Measurements from ENCODE around the gene PTCH1. TPM values are rescaled to one million over a fixed set of nuclear protein-coding genes. Genes with fewer than 3 reads are reported as not detected.

The PTCH1 gene
- polyA plus RNA-seq, 3 donors: not detected

DNA sequence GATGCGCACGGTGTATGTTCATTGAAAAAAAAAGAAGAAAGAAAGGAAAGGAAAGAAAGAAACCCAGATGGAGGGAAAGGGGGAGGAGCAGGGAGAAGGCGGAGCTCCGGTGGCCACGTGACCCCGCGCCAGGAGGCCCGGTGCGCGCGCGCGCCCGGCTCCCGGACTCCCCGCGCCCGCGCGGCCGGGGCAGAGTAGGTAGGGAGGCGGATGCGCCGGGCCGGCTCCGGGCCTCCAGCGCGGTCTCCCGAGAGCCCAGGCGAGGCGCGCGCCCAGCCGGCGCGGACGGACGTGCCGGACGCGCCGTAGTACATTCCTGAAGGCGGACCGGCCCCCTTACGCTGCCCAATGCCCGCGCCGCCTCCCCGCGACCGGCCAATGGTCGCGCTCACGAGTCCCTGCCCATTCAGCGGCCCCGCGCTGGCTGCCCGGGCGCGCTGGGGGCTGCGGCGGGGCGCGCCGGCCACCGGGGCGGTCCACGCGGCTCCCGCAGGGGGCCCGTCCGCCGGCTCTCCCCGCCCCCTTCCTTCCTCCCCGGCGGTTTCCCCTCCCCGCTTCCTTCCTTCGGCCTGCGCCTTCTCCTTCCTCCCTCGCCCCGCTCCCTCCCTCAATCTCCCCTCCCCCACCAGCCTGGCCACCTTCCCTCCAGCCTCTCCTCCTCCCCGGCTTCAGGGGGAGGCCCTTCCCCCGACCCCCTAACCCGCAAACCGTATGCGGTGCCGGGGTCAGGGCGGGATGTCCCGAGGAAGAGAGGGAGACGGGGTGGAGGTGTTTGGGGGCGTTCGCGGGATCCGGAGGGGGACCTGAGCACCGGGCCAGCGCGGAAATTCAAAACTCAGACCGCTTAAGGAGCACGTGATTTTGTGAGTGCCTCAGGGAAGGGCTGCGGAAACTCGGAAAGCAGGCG lies 5.8 kb downstream of the PTCH1 start:
- peaks cover 44% of the 10 kb centered on the region for H3K4me1 Mint-ChIP-seq
- H3K4me3 ChIP-seq (replicated peaks in 1 of 3; ENCODE audit: low read depth in 2 of 3, low read length in 3 of 3): peak overlapping the region; percentile 26 to 83 (median 42)
- H2AFZ ChIP-seq (ENCODE audit: insufficient read depth, low read depth, low read length, poor library complexity, severe bottlenecking): peak overlapping the region; percentile 70
- intact Hi-C loops (cut with micrococcal nuclease): no loop called here
- H3K4me3 Mint-ChIP-seq: peak overlapping the region; percentile 90 to 100
- peak overlapping the region; percentile 93 for H3K4me2 ChIP-seq (replicated peaks; ENCODE audit: extremely low read depth, low read length, poor library complexity, severe bottlenecking)
- TF ChIP-seq, protein P1, sequence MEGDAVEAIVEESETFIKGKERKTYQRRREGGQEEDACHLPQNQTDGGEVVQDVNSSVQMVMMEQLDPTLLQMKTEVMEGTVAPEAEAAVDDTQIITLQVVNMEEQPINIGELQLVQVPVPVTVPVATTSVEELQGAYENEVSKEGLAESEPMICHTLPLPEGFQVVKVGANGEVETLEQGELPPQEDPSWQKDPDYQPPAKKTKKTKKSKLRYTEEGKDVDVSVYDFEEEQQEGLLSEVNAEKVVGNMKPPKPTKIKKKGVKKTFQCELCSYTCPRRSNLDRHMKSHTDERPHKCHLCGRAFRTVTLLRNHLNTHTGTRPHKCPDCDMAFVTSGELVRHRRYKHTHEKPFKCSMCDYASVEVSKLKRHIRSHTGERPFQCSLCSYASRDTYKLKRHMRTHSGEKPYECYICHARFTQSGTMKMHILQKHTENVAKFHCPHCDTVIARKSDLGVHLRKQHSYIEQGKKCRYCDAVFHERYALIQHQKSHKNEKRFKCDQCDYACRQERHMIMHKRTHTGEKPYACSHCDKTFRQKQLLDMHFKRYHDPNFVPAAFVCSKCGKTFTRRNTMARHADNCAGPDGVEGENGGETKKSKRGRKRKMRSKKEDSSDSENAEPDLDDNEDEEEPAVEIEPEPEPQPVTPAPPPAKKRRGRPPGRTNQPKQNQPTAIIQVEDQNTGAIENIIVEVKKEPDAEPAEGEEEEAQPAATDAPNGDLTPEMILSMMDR (IDR thresholded peaks at IDR 0.05): no peak
- no peaks in the 10 kb centered on the region for H3K79me2 ChIP-seq (ENCODE audit: insufficient read depth, low read length)
- peaks cover 79 to 89% of the 10 kb centered on the region in 2 donors for H3K27me3 ChIP-seq (ENCODE audit: control insufficient read depth in 2 of 2, insufficient read depth in 2 of 2, low read length in 2 of 2)
- H3K9me3 Mint-ChIP-seq: peaks cover 4 to 62% (median 47%) of the 10 kb centered on the region in 7 donors
- peak overlapping the region; percentile 21 for H3K9ac ChIP-seq (ENCODE audit: insufficient read depth, low read length, poor library complexity, severe bottlenecking)
- peak overlapping the region in 1 of 7 donors; percentile 23 for H3K27ac Mint-ChIP-seq
- H3K27me3 Mint-ChIP-seq (ENCODE audit: low read depth in 3 of 3): peaks cover 85 to 94% (median 90%) of the 10 kb centered on the region in 3 donors
- no peaks in the 10 kb centered on the region for H4K20me1 ChIP-seq (ENCODE audit: insufficient read depth, low read length)
- peak in 2 of 3 donors; percentile 28 to 42 for DNase-seq
- peaks cover 20 to 24% of the 10 kb centered on the region in 2 donors for H3K36me3 Mint-ChIP-seq
- H3K36me3 ChIP-seq (replicated peaks in 1 of 2; ENCODE audit: control insufficient read depth in 1 of 2, insufficient read depth in 2 of 2, low read length in 2 of 2): no peaks in the 10 kb centered on the region
- H3K4me1 ChIP-seq (ENCODE audit: control insufficient read depth in 1 of 2, insufficient read depth in 2 of 2, low read length in 2 of 2): peaks cover 47% of the 10 kb centered on the region in 2 donors
- no peak overlapping the region for H3K27ac ChIP-seq (ENCODE audit: low read depth in 1 of 2, low read length in 2 of 2)
- peaks cover 22 to 76% of the 10 kb centered on the region in 2 donors for H3K9me3 ChIP-seq (replicated peaks in 1 of 2; ENCODE audit: control insufficient read depth in 1 of 2, insufficient read depth in 1 of 2, low read length in 2 of 2)
- under 1% methylated on average over 89 of the region's 102 CpGs for WGBS (ENCODE audit: insufficient coverage)

DNA sequence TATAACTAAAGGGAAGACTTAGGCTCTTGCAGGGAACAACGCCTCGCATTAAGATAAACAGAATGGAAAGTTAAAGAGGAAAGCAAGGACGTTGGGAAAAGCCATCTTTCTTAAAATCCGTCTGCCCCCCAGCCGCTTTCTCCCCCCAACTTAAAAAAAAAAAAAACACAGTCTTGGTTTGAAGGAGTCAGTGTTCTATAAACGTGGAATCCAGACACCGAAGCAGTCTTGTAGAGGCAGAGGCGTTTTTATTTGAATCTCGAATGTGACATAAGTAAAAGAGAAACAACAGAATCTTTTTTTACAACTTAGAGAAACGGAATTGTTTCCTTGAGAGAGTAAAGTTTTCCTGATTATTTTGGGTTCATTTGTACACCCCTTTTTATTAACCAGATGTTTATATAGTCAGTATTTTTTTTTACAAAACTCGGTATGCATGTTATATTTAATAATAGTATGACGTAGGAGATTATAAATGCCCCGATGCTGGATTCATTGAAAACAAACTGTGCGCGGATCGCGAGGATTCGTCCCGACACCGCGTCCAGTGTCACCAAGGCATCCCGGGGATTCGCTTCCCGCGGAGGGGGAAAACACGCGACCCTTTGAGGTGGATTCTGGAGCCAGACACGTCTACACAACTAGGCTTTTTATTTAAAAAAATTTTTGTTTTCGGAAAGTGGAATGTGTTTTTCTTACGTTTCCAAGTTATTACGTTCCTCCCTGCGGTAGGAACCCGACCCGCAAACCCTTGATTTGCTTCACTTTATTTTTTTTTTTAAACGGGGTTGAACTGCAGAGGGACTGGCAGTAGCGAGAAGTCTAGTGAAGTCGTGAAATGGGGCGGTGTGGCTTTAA lies 6.7 kb downstream of the PTCH1 start:
- no peaks in the 10 kb centered on the region for H3K79me2 ChIP-seq (ENCODE audit: insufficient read depth, low read length)

More for the DNA sequence above, 6.7 kb downstream of the PTCH1 start:
- no peak for DNase-seq
- Mint-ChIP-seq H3K9me3 (peaks cover 4 to 59% (median 48%) of the 10 kb centered on the region in 7 donors), H3K4me3 (peak overlapping the region; percentile 90 to 100), H3K27me3 (ENCODE audit: low read depth in 3 of 3) (peaks cover 84 to 92% (median 87%) of the 10 kb centered on the region in 3 donors), H3K4me1 (peaks cover 44% of the 10 kb centered on the region), H3K36me3 (peaks cover 22 to 24% of the 10 kb centered on the region in 2 donors), H3K27ac (no peak overlapping the region)
- Histone ChIP-seq H3K27me3 (ENCODE audit: control insufficient read depth in 2 of 2, insufficient read depth in 2 of 2, low read length in 2 of 2) (peaks cover 78 to 86% of the 10 kb centered on the region in 2 donors), H3K27ac (ENCODE audit: low read depth in 1 of 2, low read length in 2 of 2) (no peak overlapping the region), H3K4me3 (replicated peaks in 1 of 3; ENCODE audit: low read depth in 2 of 3, low read length in 3 of 3) (peak overlapping the region; percentile 26 to 83 (median 42)), H3K9ac (ENCODE audit: insufficient read depth, low read length, poor library complexity, severe bottlenecking) (peak overlapping the region; percentile 21), H3K36me3 (replicated peaks in 1 of 2; ENCODE audit: control insufficient read depth in 1 of 2, insufficient read depth in 2 of 2, low read length in 2 of 2) (no peaks in the 10 kb centered on the region), H3K4me2 (replicated peaks; ENCODE audit: extremely low read depth, low read length, poor library complexity, severe bottlenecking) (peak overlapping the region; percentile 93), H2AFZ (ENCODE audit: insufficient read depth, low read depth, low read length, poor library complexity, severe bottlenecking) (peak overlapping the region; percentile 70), H3K9me3 (replicated peaks in 1 of 2; ENCODE audit: control insufficient read depth in 1 of 2, insufficient read depth in 1 of 2, low read length in 2 of 2) (peaks cover 22 to 70% of the 10 kb centered on the region in 2 donors), H3K4me1 (ENCODE audit: control insufficient read depth in 1 of 2, insufficient read depth in 2 of 2, low read length in 2 of 2) (peaks cover 47% of the 10 kb centered on the region in 2 donors), H4K20me1 (ENCODE audit: insufficient read depth, low read length) (no peaks in the 10 kb centered on the region)
- TF ChIP-seq, protein P1 (IDR thresholded peaks at IDR 0.05): no peak
- intact Hi-C loops (cut with micrococcal nuclease): no loop called here
- WGBS (ENCODE audit: insufficient coverage): 0% methylated on average over 13 of the region's 38 CpGs

Measured in CD14-positive monocyte (primary cell).